SU-DHL-6 (cell line): ENCODE results near the gene OGDHL.

Experiments
- CTCF ChIP-seq: fragments of 200-600 bp; sonication (generic); IDR thresholded peaks from one replicate; pipeline ENCODE4 v1.5.1; 2017; ENCODE audit warnings: antibody characterized with exemption, mild to moderate bottlenecking, low read length, moderate library complexity; ENCODE audit not compliant: insufficient read depth, poor library complexity, severe bottlenecking
- EZH2phosphoT487 ChIP-seq: fragments of 200-600 bp; sonication (generic), shearing (Covaris generic); conservative IDR thresholded peaks from 2 replicates; pipeline ENCODE4 v1.6.1; 2018; ENCODE audit warnings: mild to moderate bottlenecking, antibody characterized with exemption, low read length, moderate library complexity, mixed read lengths

- TF ChIP-seq CTCF (no peak), EZH2phosphoT487 (no peak)
These were observed 12.3 kb downstream of the OGDHL start for GRCh38 chr10:49749556-49750491.
